Muscle of leg (tissue), 11 donors: ENCODE measurements around the gene CSF2. TPM values are rescaled to one million over a fixed set of nuclear protein-coding genes. Genes with fewer than 3 reads are reported as not detected.

Experiments
- DNase-seq: peaks from one replicate; pipeline ENCODE4 v3.0.0; 2013
- H3K27ac ChIP-seq: one replicate; pipeline ENCODE4 v1.5.1; 2013; ENCODE audit warnings: mild to moderate bottlenecking, low read length, control low read depth
- H3K27me3 ChIP-seq: one replicate; pipeline ENCODE4 v1.6.1; 2013; ENCODE audit warnings: low read length; ENCODE audit not compliant: control insufficient read depth, insufficient read depth
- H3K36me3 ChIP-seq: one replicate; pipeline ENCODE4 v1.6.1; 2013; ENCODE audit warnings: low read length; ENCODE audit not compliant: control insufficient read depth, insufficient read depth
- H3K4me1 ChIP-seq: one replicate; pipeline ENCODE4 v1.6.1; 2013; ENCODE audit warnings: low read length; ENCODE audit not compliant: control insufficient read depth, insufficient read depth
- H3K4me3 ChIP-seq: one replicate; pipeline ENCODE4 v1.5.1; 2013; ENCODE audit warnings: low read length, control low read depth
- H3K9me3 ChIP-seq: replicated peaks from 2 replicates; pipeline ENCODE4 v1.6.1; 2013; ENCODE audit warnings: low read depth, low read length; ENCODE audit not compliant: control insufficient read depth
- WGBS: methylation state at CpG from one replicate; pipeline ENCODE4 v1.1.5; 2013; ENCODE audit warnings: missing lambda C conversion rate; ENCODE audit not compliant: insufficient coverage; 5-methylcytosine and 5-hydroxymethylcytosine counted together
- polyA plus RNA-seq, 8 donors: library from polyadenylated mRNA; unstranded; fragments of 120-200 nt; gene quantifications; one replicate each; pipeline versions ENCODE4 v1.2.1 to v1.2.3, GENCODE V29; 2013; ENCODE audit warnings: inconsistent platforms in 1 of 8, low replicate concordance in 1 of 8; ENCODE audit not compliant: insufficient read length in 8 of 8, insufficient read depth in 1 of 8
- total RNA-seq: library from RNA; stranded (reverse); fragments of 120-200 nt; gene quantifications from one replicate; pipeline ENCODE4 v1.2.4, GENCODE V29; 2013

Gene CSF2
- total and polyA plus RNA-seq, 9 donors = not detected

GRCh38 chr5:132075719-132076077 is 2.1 kb downstream of the CSF2 start:
- DNase-seq = no peak
- no peak overlapping the region for H3K27ac ChIP-seq
- no peaks in the 10 kb centered on the region for H3K36me3 ChIP-seq
- no peak overlapping the region for H3K4me3 ChIP-seq
- H3K27me3 ChIP-seq = no peaks in the 10 kb centered on the region
- no peaks in the 10 kb centered on the region for H3K4me1 ChIP-seq
- WGBS = 56% methylated on average over 2 of the region's 2 CpGs
- no peaks in the 10 kb centered on the region for H3K9me3 ChIP-seq

- no peak overlapping the region for H3K27ac ChIP-seq
- WGBS = 91% methylated on average over 7 of the region's 11 CpGs
Observed at GRCh38 chr5:132076202-132076830, 2.7 kb downstream of the CSF2 start.

GRCh38 chr5:132076983-132077382 is 3.4 kb downstream of the CSF2 start:
- no peaks in the 10 kb centered on the region for H3K27me3 ChIP-seq
- DNase-seq = no peak
- H3K36me3 ChIP-seq = no peaks in the 10 kb centered on the region
- H3K4me3 ChIP-seq = no peak overlapping the region
- no peaks in the 10 kb centered on the region for H3K9me3 ChIP-seq
- no peaks in the 10 kb centered on the region for H3K4me1 ChIP-seq
- no peak overlapping the region for H3K27ac ChIP-seq
- 88% methylated on average over 3 of the region's 8 CpGs for WGBS

More at GRCh38 chr5:132076202-132076830, 2.7 kb downstream of the CSF2 start:
- H3K27me3 ChIP-seq = no peaks in the 10 kb centered on the region
- H3K4me1 ChIP-seq = no peaks in the 10 kb centered on the region
- H3K36me3 ChIP-seq = no peaks in the 10 kb centered on the region
- no peak for DNase-seq
- no peak overlapping the region for H3K4me3 ChIP-seq
- no peaks in the 10 kb centered on the region for H3K9me3 ChIP-seq

GRCh38 chr5:132079081-132079480 is 5.5 kb downstream of the CSF2 start:
- Histone ChIP-seq H3K36me3 (no peaks in the 10 kb centered on the region), H3K4me1 (no peaks in the 10 kb centered on the region), H3K9me3 (no peaks in the 10 kb centered on the region), H3K4me3 (no peak overlapping the region), H3K27me3 (no peaks in the 10 kb centered on the region), H3K27ac (no peak overlapping the region)
- no peak for DNase-seq
- WGBS = 68% methylated on average over 4 of the region's 4 CpGs

- H3K4me3 ChIP-seq = no peak overlapping the region
- WGBS = 79% methylated on average over 2 of the region's 3 CpGs
- H3K9me3 ChIP-seq = no peaks in the 10 kb centered on the region
- H3K4me1 ChIP-seq = no peaks in the 10 kb centered on the region
- no peak for DNase-seq
- H3K27me3 ChIP-seq = no peaks in the 10 kb centered on the region
- H3K27ac ChIP-seq = no peak overlapping the region
- no peaks in the 10 kb centered on the region for H3K36me3 ChIP-seq
Observed at GRCh38 chr5:132079619-132080018, 6.0 kb downstream of the CSF2 start.

GRCh38 chr5:132080595-132080994 is 7.0 kb downstream of the CSF2 start:
- H3K36me3 ChIP-seq = no peaks in the 10 kb centered on the region
- no peaks in the 10 kb centered on the region for H3K9me3 ChIP-seq
- H3K27ac ChIP-seq = no peak overlapping the region
- peaks cover under 1% of the 10 kb centered on the region for H3K4me1 ChIP-seq
- DNase-seq = no peak
- H3K4me3 ChIP-seq = no peak overlapping the region
- no peaks in the 10 kb centered on the region for H3K27me3 ChIP-seq
- 88% methylated on average over 2 of the region's 3 CpGs for WGBS

- WGBS = 94% methylated on average over 2 of the region's 3 CpGs
- no peaks in the 10 kb centered on the region for H3K9me3 ChIP-seq
- H3K4me3 ChIP-seq = no peak overlapping the region
- peaks cover 9% of the 10 kb centered on the region for H3K4me1 ChIP-seq
- DNase-seq = no peak
- H3K36me3 ChIP-seq = no peaks in the 10 kb centered on the region
- no peaks in the 10 kb centered on the region for H3K27me3 ChIP-seq
- no peak overlapping the region for H3K27ac ChIP-seq
Observed at GRCh38 chr5:132081458-132081857, 7.9 kb downstream of the CSF2 start.

- no peaks in the 10 kb centered on the region for H3K9me3 ChIP-seq
- no peak overlapping the region for H3K4me3 ChIP-seq
- 73% methylated on average over 7 of the region's 8 CpGs for WGBS
- H3K27ac ChIP-seq = no peak overlapping the region
- H3K4me1 ChIP-seq = peaks cover 19% of the 10 kb centered on the region
- no peaks in the 10 kb centered on the region for H3K36me3 ChIP-seq
- no peaks in the 10 kb centered on the region for H3K27me3 ChIP-seq
- no peak for DNase-seq
Observed at GRCh38 chr5:132082329-132083023, 8.9 kb downstream of the CSF2 start.

- no peaks in the 10 kb centered on the region for H3K9me3 ChIP-seq
- no peaks in the 10 kb centered on the region for H3K27me3 ChIP-seq
- H3K27ac ChIP-seq = no peak overlapping the region
- peaks cover 20% of the 10 kb centered on the region for H3K4me1 ChIP-seq
- no peak overlapping the region for H3K4me3 ChIP-seq
- no peak for DNase-seq
- WGBS = 100% methylated on average over 2 of the region's 4 CpGs
- no peaks in the 10 kb centered on the region for H3K36me3 ChIP-seq
Observed at GRCh38 chr5:132083071-132083678, 9.6 kb downstream of the CSF2 start.

GRCh38 chr5:132085686-132086085 is 12.1 kb downstream of the CSF2 start:
- peak overlapping the region; percentile 60 for H3K27ac ChIP-seq

More at GRCh38 chr5:132085686-132086085, 12.1 kb downstream of the CSF2 start:
- Histone ChIP-seq H3K27me3 (no peaks in the 10 kb centered on the region), H3K9me3 (no peaks in the 10 kb centered on the region), H3K4me1 (peaks cover 20% of the 10 kb centered on the region), H3K4me3 (no peak overlapping the region), H3K36me3 (no peaks in the 10 kb centered on the region)
- no CpG with 5 or more reads among the region's 4 CpGs for WGBS
- no peak for DNase-seq
